ENCODE results near the gene FAM184A.

Gene FAM184A

GRCh38 chr6:118993358-118993757 is 85.1 kb downstream of the FAM184A start:
- no peaks in the 10 kb centered on the region for H3K27me3 ChIP-seq (ENCODE audit: control insufficient read depth, insufficient read depth, low read length, poor library complexity, severe bottlenecking)
- H3K36me3 ChIP-seq (ENCODE audit: control insufficient read depth, insufficient read depth, low read length) = no peaks in the 10 kb centered on the region
- 96 to 100% methylated on average over 1 of the region's 1 CpG for WGBS, 2 experiments
- no peak overlapping the region for H3K4me3 ChIP-seq (ENCODE audit: insufficient read depth, low read depth, low read length)
- no peak overlapping the region for H3K27ac ChIP-seq (ENCODE audit: insufficient read depth, low read depth, low read length, poor library complexity, severe bottlenecking)
- no peaks in the 10 kb centered on the region for H3K9me3 ChIP-seq (ENCODE audit: control insufficient read depth, low read length)
- no peaks in the 10 kb centered on the region for H3K4me1 ChIP-seq (ENCODE audit: control insufficient read depth, insufficient read depth, low read length)

- no peak overlapping the region for H3K4me3 ChIP-seq (ENCODE audit: insufficient read depth, low read depth, low read length)
- no peaks in the 10 kb centered on the region for H3K36me3 ChIP-seq (ENCODE audit: control insufficient read depth, insufficient read depth, low read length)
- H3K27ac ChIP-seq (ENCODE audit: insufficient read depth, low read depth, low read length, poor library complexity, severe bottlenecking) = no peak overlapping the region
- H3K27me3 ChIP-seq (ENCODE audit: control insufficient read depth, insufficient read depth, low read length, poor library complexity, severe bottlenecking) = no peaks in the 10 kb centered on the region
- WGBS, 2 experiments = 89 to 98% methylated on average over 4 of the region's 4 CpGs
- no peaks in the 10 kb centered on the region for H3K9me3 ChIP-seq (ENCODE audit: control insufficient read depth, low read length)
- H3K4me1 ChIP-seq (ENCODE audit: control insufficient read depth, insufficient read depth, low read length) = no peaks in the 10 kb centered on the region
Measured at GRCh38 chr6:118992186-118992795, 86.2 kb downstream of the FAM184A start.

GRCh38 chr6:118986312-118986711 is 92.2 kb downstream of the FAM184A start:
- Histone ChIP-seq H3K4me3 (ENCODE audit: insufficient read depth, low read depth, low read length) (no peak overlapping the region), H3K27ac (ENCODE audit: insufficient read depth, low read depth, low read length, poor library complexity, severe bottlenecking) (no peak overlapping the region), H3K4me1 (ENCODE audit: control insufficient read depth, insufficient read depth, low read length) (no peaks in the 10 kb centered on the region), H3K9me3 (ENCODE audit: control insufficient read depth, low read length) (no peaks in the 10 kb centered on the region), H3K36me3 (ENCODE audit: control insufficient read depth, insufficient read depth, low read length) (no peaks in the 10 kb centered on the region), H3K27me3 (ENCODE audit: control insufficient read depth, insufficient read depth, low read length, poor library complexity, severe bottlenecking) (no peaks in the 10 kb centered on the region)
- 90 to 96% methylated on average over 1 of the region's 1 CpG for WGBS, 2 experiments

GRCh38 chr6:118985123-118985830 is 93.2 kb downstream of the FAM184A start:
- Histone ChIP-seq H3K4me3 (ENCODE audit: insufficient read depth, low read depth, low read length) (no peak overlapping the region), H3K9me3 (ENCODE audit: control insufficient read depth, low read length) (no peaks in the 10 kb centered on the region), H3K36me3 (ENCODE audit: control insufficient read depth, insufficient read depth, low read length) (no peaks in the 10 kb centered on the region), H3K27me3 (ENCODE audit: control insufficient read depth, insufficient read depth, low read length, poor library complexity, severe bottlenecking) (no peaks in the 10 kb centered on the region), H3K4me1 (ENCODE audit: control insufficient read depth, insufficient read depth, low read length) (no peaks in the 10 kb centered on the region), H3K27ac (ENCODE audit: insufficient read depth, low read depth, low read length, poor library complexity, severe bottlenecking) (no peak overlapping the region)
- 86 to 94% methylated on average over 2 to 3 of the region's 3 CpGs for WGBS, 2 experiments

DNA sequence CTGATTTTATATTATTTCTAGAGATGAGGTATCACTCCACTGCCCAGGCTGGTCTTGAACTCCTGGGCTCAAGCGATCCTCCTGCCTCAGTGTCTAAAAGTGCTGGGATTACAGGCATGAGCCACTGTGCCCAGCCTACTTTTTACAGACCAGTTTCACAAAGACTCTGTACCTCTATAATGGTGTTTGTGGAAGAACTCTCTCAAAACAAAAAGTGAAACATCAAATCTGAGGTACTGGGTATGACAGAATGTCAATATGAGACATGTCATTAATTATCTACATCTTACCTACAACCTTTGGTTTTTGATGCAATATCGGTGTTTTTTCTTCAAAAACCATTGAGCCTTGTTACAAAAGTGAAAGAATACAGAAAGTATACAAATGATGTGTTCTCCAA is 94.1 kb downstream of the FAM184A start:
- 94 to 95% methylated on average over 2 of the region's 2 CpGs for WGBS, 2 experiments
- H3K27ac ChIP-seq (ENCODE audit: insufficient read depth, low read depth, low read length, poor library complexity, severe bottlenecking) = no peak overlapping the region
- no peaks in the 10 kb centered on the region for H3K36me3 ChIP-seq (ENCODE audit: control insufficient read depth, insufficient read depth, low read length)

DNA sequence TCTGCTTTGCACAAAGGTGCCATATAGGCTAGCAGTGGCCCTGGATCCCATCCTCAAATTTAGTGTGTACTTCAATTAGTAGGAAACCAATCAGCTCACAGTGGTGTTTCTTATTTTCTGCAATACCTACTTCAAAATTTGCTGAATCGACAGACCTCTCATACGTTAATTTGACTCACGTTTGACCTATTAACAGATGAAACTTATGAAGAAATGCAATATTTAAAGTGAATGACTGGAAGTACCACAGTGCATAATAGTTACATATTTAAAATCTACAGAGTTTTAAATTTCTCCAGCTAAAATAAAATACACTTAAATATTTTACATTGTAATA is 95.9 kb downstream of the FAM184A start:
- 90 to 98% methylated on average over 2 to 3 of the region's 3 CpGs for WGBS, 2 experiments

More for the DNA sequence above, 94.1 kb downstream of the FAM184A start:
- H3K4me3 ChIP-seq (ENCODE audit: insufficient read depth, low read depth, low read length) = no peak overlapping the region
- no peaks in the 10 kb centered on the region for H3K4me1 ChIP-seq (ENCODE audit: control insufficient read depth, insufficient read depth, low read length)
- H3K27me3 ChIP-seq (ENCODE audit: control insufficient read depth, insufficient read depth, low read length, poor library complexity, severe bottlenecking) = no peaks in the 10 kb centered on the region
- no peaks in the 10 kb centered on the region for H3K9me3 ChIP-seq (ENCODE audit: control insufficient read depth, low read length)

GRCh38 chr6:118981884-118982574 is 96.4 kb downstream of the FAM184A start:
- 86 to 93% methylated on average over 4 to 6 of the region's 6 CpGs for WGBS, 2 experiments
- Histone ChIP-seq H3K27ac (ENCODE audit: insufficient read depth, low read depth, low read length, poor library complexity, severe bottlenecking) (no peak overlapping the region), H3K27me3 (ENCODE audit: control insufficient read depth, insufficient read depth, low read length, poor library complexity, severe bottlenecking) (no peaks in the 10 kb centered on the region), H3K4me3 (ENCODE audit: insufficient read depth, low read depth, low read length) (no peak overlapping the region), H3K9me3 (ENCODE audit: control insufficient read depth, low read length) (no peaks in the 10 kb centered on the region), H3K36me3 (ENCODE audit: control insufficient read depth, insufficient read depth, low read length) (no peaks in the 10 kb centered on the region), H3K4me1 (ENCODE audit: control insufficient read depth, insufficient read depth, low read length) (no peaks in the 10 kb centered on the region)

More for the DNA sequence above, 95.9 kb downstream of the FAM184A start:
- H3K9me3 ChIP-seq (ENCODE audit: control insufficient read depth, low read length) = no peaks in the 10 kb centered on the region
- H3K27me3 ChIP-seq (ENCODE audit: control insufficient read depth, insufficient read depth, low read length, poor library complexity, severe bottlenecking) = no peaks in the 10 kb centered on the region
- H3K36me3 ChIP-seq (ENCODE audit: control insufficient read depth, insufficient read depth, low read length) = no peaks in the 10 kb centered on the region
- H3K4me1 ChIP-seq (ENCODE audit: control insufficient read depth, insufficient read depth, low read length) = no peaks in the 10 kb centered on the region
- no peak overlapping the region for H3K4me3 ChIP-seq (ENCODE audit: insufficient read depth, low read depth, low read length)
- no peak overlapping the region for H3K27ac ChIP-seq (ENCODE audit: insufficient read depth, low read depth, low read length, poor library complexity, severe bottlenecking)

GRCh38 chr6:118980063-118980462 is 98.4 kb downstream of the FAM184A start:
- H3K27me3 ChIP-seq (ENCODE audit: control insufficient read depth, insufficient read depth, low read length, poor library complexity, severe bottlenecking) = no peaks in the 10 kb centered on the region
- H3K9me3 ChIP-seq (ENCODE audit: control insufficient read depth, low read length) = no peaks in the 10 kb centered on the region
- no peak overlapping the region for H3K4me3 ChIP-seq (ENCODE audit: insufficient read depth, low read depth, low read length)
- no peaks in the 10 kb centered on the region for H3K36me3 ChIP-seq (ENCODE audit: control insufficient read depth, insufficient read depth, low read length)
- no peak overlapping the region for H3K27ac ChIP-seq (ENCODE audit: insufficient read depth, low read depth, low read length, poor library complexity, severe bottlenecking)
- no peaks in the 10 kb centered on the region for H3K4me1 ChIP-seq (ENCODE audit: control insufficient read depth, insufficient read depth, low read length)
- 87 to 94% methylated on average over 4 to 5 of the region's 5 CpGs for WGBS, 2 experiments

DNA sequence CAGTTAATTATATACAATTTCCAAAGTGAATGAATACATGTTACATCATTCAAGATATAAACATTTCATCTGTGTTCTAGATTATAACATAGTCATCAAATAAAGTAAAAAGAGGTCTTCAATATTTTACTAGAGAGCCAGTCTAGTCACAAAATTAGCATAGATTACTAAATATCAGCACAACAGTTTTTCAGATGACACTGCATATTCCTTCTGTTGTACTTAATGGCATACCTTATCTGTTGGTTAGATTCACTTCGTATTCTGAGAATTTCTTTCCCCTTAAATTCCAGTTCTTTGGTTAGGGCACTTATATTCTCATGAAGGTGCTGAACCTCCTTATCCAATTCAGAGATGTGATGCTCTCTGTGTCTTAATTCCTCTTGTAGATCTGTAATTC is 103.7 kb downstream of the FAM184A start:
- WGBS, 2 experiments = 90 to 100% methylated on average over 1 of the region's 1 CpG
- Histone ChIP-seq H3K27ac (ENCODE audit: insufficient read depth, low read depth, low read length, poor library complexity, severe bottlenecking) (no peak overlapping the region), H3K36me3 (ENCODE audit: control insufficient read depth, insufficient read depth, low read length) (no peaks in the 10 kb centered on the region), H3K4me3 (ENCODE audit: insufficient read depth, low read depth, low read length) (no peak overlapping the region), H3K9me3 (ENCODE audit: control insufficient read depth, low read length) (no peaks in the 10 kb centered on the region), H3K27me3 (ENCODE audit: control insufficient read depth, insufficient read depth, low read length, poor library complexity, severe bottlenecking) (no peaks in the 10 kb centered on the region), H3K4me1 (ENCODE audit: control insufficient read depth, insufficient read depth, low read length) (no peaks in the 10 kb centered on the region)

DNA sequence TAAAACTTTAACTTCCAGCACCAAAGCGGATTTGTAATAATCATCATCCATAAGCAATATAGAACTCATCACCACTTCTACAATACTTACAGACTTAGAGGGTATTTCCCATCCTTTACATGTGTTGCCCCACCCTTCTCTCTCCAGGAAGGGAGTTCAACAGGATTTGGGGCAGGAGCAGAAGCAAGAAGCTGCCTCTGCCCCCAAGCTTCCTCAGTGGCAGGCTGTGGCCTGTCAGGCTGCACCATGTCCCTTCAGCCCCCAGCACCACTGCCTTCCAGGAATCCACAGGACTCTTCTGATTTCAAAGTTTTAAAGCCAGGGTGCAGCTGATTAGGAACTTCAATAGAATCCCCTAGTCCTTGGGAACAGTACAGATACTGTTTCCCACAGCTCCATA is 106.8 kb downstream of the FAM184A start:
- H3K4me1 ChIP-seq (ENCODE audit: control insufficient read depth, insufficient read depth, low read length) = no peaks in the 10 kb centered on the region
- no peaks in the 10 kb centered on the region for H3K27me3 ChIP-seq (ENCODE audit: control insufficient read depth, insufficient read depth, low read length, poor library complexity, severe bottlenecking)
- no peak overlapping the region for H3K27ac ChIP-seq (ENCODE audit: insufficient read depth, low read depth, low read length, poor library complexity, severe bottlenecking)
- H3K9me3 ChIP-seq (ENCODE audit: control insufficient read depth, low read length) = no peaks in the 10 kb centered on the region
- H3K4me3 ChIP-seq (ENCODE audit: insufficient read depth, low read depth, low read length) = no peak overlapping the region
- WGBS, 2 experiments = 92 to 94% methylated on average over 1 of the region's 1 CpG
- no peaks in the 10 kb centered on the region for H3K36me3 ChIP-seq (ENCODE audit: control insufficient read depth, insufficient read depth, low read length)

All from ectodermal cell (in vitro differentiated cells).